Trophoblast cell (in vitro differentiated cells and primary cell): ENCODE measurements around the gene CDC42EP3.

Experiments
- DNase-seq, 2 donors: peaks; one replicate each; pipeline ENCODE4 v3.0.0-alpha.2; 2016
- H2AFZ ChIP-seq: 2 replicates; pipeline ENCODE4 v1.6.1; 2013; ENCODE audit warnings: low read length, moderate library complexity, mild to moderate bottlenecking; ENCODE audit not compliant: insufficient read depth, poor library complexity
- H2AK5ac ChIP-seq: 2 replicates; pipeline ENCODE4 v1.6.1; 2013; ENCODE audit warnings: mild to moderate bottlenecking, low read length
- H2BK120ac ChIP-seq: 2 replicates; pipeline ENCODE4 v1.6.1; 2013; ENCODE audit warnings: low read length, mild to moderate bottlenecking, moderate library complexity; ENCODE audit not compliant: insufficient read depth, poor library complexity
- H2BK12ac ChIP-seq: 2 replicates; pipeline ENCODE4 v1.6.1; 2013; ENCODE audit warnings: mild to moderate bottlenecking, low read length, moderate library complexity
- H2BK5ac ChIP-seq: 2 replicates; pipeline ENCODE4 v1.6.1; 2013; ENCODE audit warnings: low read length, low read depth, moderate library complexity, mild to moderate bottlenecking; ENCODE audit not compliant: poor library complexity
- H3K14ac ChIP-seq: 2 replicates; pipeline ENCODE4 v1.6.1; 2013; ENCODE audit warnings: mild to moderate bottlenecking, low read length
- H3K18ac ChIP-seq: 2 replicates; pipeline ENCODE4 v1.6.1; 2013; ENCODE audit warnings: mild to moderate bottlenecking, low read length
- H3K23ac ChIP-seq: 2 replicates; pipeline ENCODE4 v1.6.1; 2013; ENCODE audit warnings: low read length
- H3K27ac ChIP-seq: 2 replicates; pipeline ENCODE4 v1.5.1; 2013; ENCODE audit warnings: low read depth, mild to moderate bottlenecking, inconsistent platforms, low read length, moderate library complexity
- H3K27me3 ChIP-seq: 2 replicates; pipeline ENCODE4 v1.6.1; 2013; ENCODE audit warnings: inconsistent platforms, mild to moderate bottlenecking, low read length, moderate library complexity; ENCODE audit not compliant: insufficient read depth
- H3K36me3 ChIP-seq, 2 experiments: 1 replicate in 1 of 2; 2 replicates in 1 of 2; pipeline ENCODE4 v1.6.1; 2013; ENCODE audit warnings: low read length in 2 of 2, mild to moderate bottlenecking in 2 of 2, moderate library complexity in 1 of 2; ENCODE audit not compliant: insufficient read depth in 2 of 2, control insufficient read depth in 1 of 2
- H3K4ac ChIP-seq: 2 replicates; pipeline ENCODE4 v1.6.1; 2013; ENCODE audit warnings: low read depth, mild to moderate bottlenecking, low read length, moderate library complexity
- H3K4me1 ChIP-seq, 2 experiments: 1 replicate in 1 of 2; 2 replicates in 1 of 2; pipeline ENCODE4 v1.6.1; 2013; ENCODE audit warnings: low read length in 2 of 2, mild to moderate bottlenecking in 2 of 2, moderate library complexity in 1 of 2; ENCODE audit not compliant: insufficient read depth in 2 of 2, control insufficient read depth in 1 of 2
- H3K4me2 ChIP-seq: 2 replicates; pipeline ENCODE4 v1.6.1; 2013; ENCODE audit warnings: inconsistent platforms, mild to moderate bottlenecking, low read length, moderate library complexity
- H3K4me3 ChIP-seq: 2 replicates; pipeline ENCODE4 v1.5.1; 2013; ENCODE audit warnings: mild to moderate bottlenecking, low read depth, low read length, inconsistent platforms
- H3K79me1 ChIP-seq: one replicate; pipeline ENCODE4 v1.6.1; 2013; ENCODE audit warnings: low read length
- H3K79me2 ChIP-seq: 2 replicates; pipeline ENCODE4 v1.6.1; 2013; ENCODE audit warnings: low read length, mild to moderate bottlenecking; ENCODE audit not compliant: control insufficient read depth, insufficient read depth, poor library complexity
- H3K9ac ChIP-seq: 2 replicates; pipeline ENCODE4 v1.6.1; 2013; ENCODE audit warnings: mild to moderate bottlenecking, low read length
- H3K9me3 ChIP-seq: 2 replicates; pipeline ENCODE4 v1.6.1; 2013; ENCODE audit warnings: low read depth, mild to moderate bottlenecking, control low read depth, inconsistent platforms, low read length; ENCODE audit not compliant: insufficient read depth
- H4K12ac ChIP-seq: 2 replicates; pipeline ENCODE4 v1.6.1; 2013; ENCODE audit warnings: low read depth, mild to moderate bottlenecking, low read length, moderate library complexity
- H4K8ac ChIP-seq: 2 replicates; pipeline ENCODE4 v1.6.1; 2013; ENCODE audit warnings: low read depth, mild to moderate bottlenecking, low read length, moderate library complexity
- H4K91ac ChIP-seq: one replicate; pipeline ENCODE4 v1.6.1; 2013; ENCODE audit warnings: low read depth, mild to moderate bottlenecking, low read length, moderate library complexity
- WGBS: extraction: QIAGEN DNeasy Blood & Tissue Kit; methylation state at CpG from one replicate; pipeline ENCODE4 v1.1.7; 2013; ENCODE audit warnings: missing lambda C conversion rate; ENCODE audit not compliant: insufficient read length, insufficient coverage; ENCODE audit errors: extremely low coverage; 5-methylcytosine and 5-hydroxymethylcytosine counted together

Gene CDC42EP3

GRCh38 chr2:37683241-37683640 lies 11.8 kb upstream of the CDC42EP3 start:
- DNase-seq, result no peak
- no peak overlapping the region for H3K14ac ChIP-seq
- H3K79me2 ChIP-seq, result no peaks in the 10 kb centered on the region
- H2AFZ ChIP-seq, result no peak overlapping the region
- peak overlapping the region; percentile 55 for H2BK12ac ChIP-seq
- H3K23ac ChIP-seq, result no peak overlapping the region
- no peak overlapping the region for H3K4ac ChIP-seq
- H3K18ac ChIP-seq, result no peak overlapping the region
- no peak overlapping the region for H3K27ac ChIP-seq
- no CpG with 5 or more reads among the region's 3 CpGs for whole genome bisulfite sequencing
- no peak overlapping the region for H3K4me3 ChIP-seq
- peaks cover 3% of the 10 kb centered on the region for H3K79me1 ChIP-seq
- no peak overlapping the region for H4K8ac ChIP-seq
- no peak overlapping the region for H2BK120ac ChIP-seq
- H4K12ac ChIP-seq, result no peak overlapping the region
- H3K4me1 ChIP-seq, result peaks cover 2 to 3% of the 10 kb centered on the region in 2 experiments
- H4K91ac ChIP-seq, result no peak overlapping the region
- no peaks in the 10 kb centered on the region for H3K9me3 ChIP-seq
- H3K27me3 ChIP-seq, result no peaks in the 10 kb centered on the region
- H3K4me2 ChIP-seq, result no peak overlapping the region
- H3K36me3 ChIP-seq, result no peaks in the 10 kb centered on the region
- no peak overlapping the region for H3K9ac ChIP-seq
- peak overlapping the region; percentile 31 for H2AK5ac ChIP-seq
- H2BK5ac ChIP-seq, result no peak overlapping the region

- Histone ChIP-seq H3K9me3 (no peaks in the 10 kb centered on the region), H3K36me3 (no peaks in the 10 kb centered on the region), H3K4me1 (no peaks in the 10 kb centered on the region), H3K4me3 (no peak overlapping the region), H3K23ac (no peak overlapping the region), H4K12ac (no peak overlapping the region), H3K27me3 (no peaks in the 10 kb centered on the region), H4K8ac (no peak overlapping the region), H2BK120ac (no peak overlapping the region), H2BK12ac (no peak overlapping the region), H3K18ac (no peak overlapping the region), H3K27ac (no peak overlapping the region), H3K4me2 (no peak overlapping the region), H3K79me1 (no peaks in the 10 kb centered on the region), H3K14ac (no peak overlapping the region), H2AK5ac (no peak overlapping the region), H3K9ac (no peak overlapping the region), H3K79me2 (no peaks in the 10 kb centered on the region), H3K4ac (no peak overlapping the region), H2AFZ (no peak overlapping the region), H2BK5ac (no peak overlapping the region), H4K91ac (no peak overlapping the region)
- WGBS, result no CpG with 5 or more reads among the region's 4 CpGs
- no peak for DNase-seq
These were observed 11.0 kb upstream of the CDC42EP3 start for GRCh38 chr2:37682473-37682872.

GRCh38 chr2:37681587-37681986 lies 10.1 kb upstream of the CDC42EP3 start:
- Histone ChIP-seq H2BK12ac (no peak overlapping the region), H3K36me3 (no peaks in the 10 kb centered on the region), H3K4ac (no peak overlapping the region), H3K79me2 (no peaks in the 10 kb centered on the region), H3K23ac (no peak overlapping the region), H3K4me1 (no peaks in the 10 kb centered on the region), H4K12ac (no peak overlapping the region), H3K4me3 (no peak overlapping the region), H2BK5ac (no peak overlapping the region), H3K9ac (no peak overlapping the region), H3K27ac (no peak overlapping the region), H4K91ac (no peak overlapping the region), H2BK120ac (no peak overlapping the region), H2AFZ (no peak overlapping the region), H3K79me1 (no peaks in the 10 kb centered on the region), H3K9me3 (no peaks in the 10 kb centered on the region), H3K18ac (no peak overlapping the region), H2AK5ac (no peak overlapping the region), H3K4me2 (no peak overlapping the region), H4K8ac (no peak overlapping the region), H3K27me3 (no peaks in the 10 kb centered on the region), H3K14ac (no peak overlapping the region)
- DNase-seq, result no peak
- no CpG with 5 or more reads among the region's 1 CpG for WGBS

- Histone ChIP-seq H3K18ac (no peak overlapping the region), H2BK12ac (no peak overlapping the region), H3K4me3 (no peak overlapping the region), H4K8ac (no peak overlapping the region), H3K36me3 (no peaks in the 10 kb centered on the region), H3K9me3 (no peaks in the 10 kb centered on the region), H3K4ac (no peak overlapping the region), H4K12ac (no peak overlapping the region), H3K14ac (no peak overlapping the region), H2AFZ (no peak overlapping the region), H3K9ac (no peak overlapping the region), H2BK120ac (no peak overlapping the region), H3K79me1 (no peaks in the 10 kb centered on the region), H3K27ac (no peak overlapping the region), H2BK5ac (no peak overlapping the region), H3K27me3 (no peaks in the 10 kb centered on the region), H2AK5ac (no peak overlapping the region), H3K23ac (no peak overlapping the region), H4K91ac (no peak overlapping the region), H3K79me2 (no peaks in the 10 kb centered on the region), H3K4me1 (peaks cover 0 to 2% of the 10 kb centered on the region in 2 experiments), H3K4me2 (no peak overlapping the region)
- no peak for DNase-seq
- WGBS, result no CpG with 5 or more reads among the region's 2 CpGs
These were observed 7.7 kb upstream of the CDC42EP3 start for GRCh38 chr2:37679072-37679695.
